ENCODE results near the gene ENO1.

DNA sequence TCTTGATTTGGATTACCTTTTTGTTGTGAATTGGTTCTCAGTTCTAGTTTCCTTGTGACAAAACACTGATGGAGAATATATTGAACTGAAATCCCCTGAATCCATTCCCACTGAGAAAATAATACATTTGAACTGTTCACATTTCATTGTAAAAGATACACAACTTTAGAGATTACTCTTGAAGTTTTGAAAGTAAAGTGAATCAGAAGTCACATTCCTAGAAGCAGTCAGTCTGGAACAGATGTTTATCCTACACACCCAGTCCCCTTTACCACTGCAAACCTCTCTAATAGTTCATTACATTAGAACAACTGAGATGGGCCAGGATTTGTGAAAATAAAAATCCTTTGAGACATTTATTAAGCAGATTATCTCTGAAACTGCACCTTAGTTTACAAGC lies 64.5 kb downstream of the ENO1 start:
- TF ChIP-seq, protein P1, sequence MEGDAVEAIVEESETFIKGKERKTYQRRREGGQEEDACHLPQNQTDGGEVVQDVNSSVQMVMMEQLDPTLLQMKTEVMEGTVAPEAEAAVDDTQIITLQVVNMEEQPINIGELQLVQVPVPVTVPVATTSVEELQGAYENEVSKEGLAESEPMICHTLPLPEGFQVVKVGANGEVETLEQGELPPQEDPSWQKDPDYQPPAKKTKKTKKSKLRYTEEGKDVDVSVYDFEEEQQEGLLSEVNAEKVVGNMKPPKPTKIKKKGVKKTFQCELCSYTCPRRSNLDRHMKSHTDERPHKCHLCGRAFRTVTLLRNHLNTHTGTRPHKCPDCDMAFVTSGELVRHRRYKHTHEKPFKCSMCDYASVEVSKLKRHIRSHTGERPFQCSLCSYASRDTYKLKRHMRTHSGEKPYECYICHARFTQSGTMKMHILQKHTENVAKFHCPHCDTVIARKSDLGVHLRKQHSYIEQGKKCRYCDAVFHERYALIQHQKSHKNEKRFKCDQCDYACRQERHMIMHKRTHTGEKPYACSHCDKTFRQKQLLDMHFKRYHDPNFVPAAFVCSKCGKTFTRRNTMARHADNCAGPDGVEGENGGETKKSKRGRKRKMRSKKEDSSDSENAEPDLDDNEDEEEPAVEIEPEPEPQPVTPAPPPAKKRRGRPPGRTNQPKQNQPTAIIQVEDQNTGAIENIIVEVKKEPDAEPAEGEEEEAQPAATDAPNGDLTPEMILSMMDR (IDR thresholded peaks at IDR 0.05), result no peak
- TF ChIP-seq EP300 (IDR thresholded peaks at IDR 0.05), result no peak
- no peak for TF ChIP-seq POLR2A (IDR thresholded peaks at IDR 0.05)
- TF ChIP-seq POLR2AphosphoS5 (IDR thresholded peaks at IDR 0.05), result no peak

All from stomach (tissue), 4 donors.